RWPE1 (cell line): Measurements from ENCODE around the gene CLEC3B.

Experiments
- CTCF ChIA-PET: fragments of 350-600 bp; sonication (Branson Sonifier 250); formaldehyde crosslinking; extraction: SDS; loops from one replicate; lab custom pipeline; 2021; lab: Yijun Ruan, JAX
- POLR2A ChIA-PET: fragments of 400-600 bp; formaldehyde crosslinking; extraction: SDS; loops from one replicate; lab custom pipeline; 2020; ENCODE audit warnings: antibody characterized with exemption; ENCODE audit not compliant: low non-redundant PET; lab: Yijun Ruan, JAX
- DNase-seq: peaks from one replicate; pipeline ENCODE4 v3.0.0; 2012; ENCODE audit warnings: low spot score
- H3K27ac ChIP-seq: fragments of 450-650 bp; 2 replicates; pipeline ENCODE4 v1.5.1; 2017
- CTCF ChIP-seq: fragments of 450-650 bp; conservative IDR thresholded peaks from 2 replicates; pipeline ENCODE4 v1.5.1; 2017; ENCODE audit warnings: low read depth, mild to moderate bottlenecking

CLEC3B gene

GRCh38 chr3:45084361-45084760 lies 58.3 kb downstream of the CLEC3B start:
- H3K27ac ChIP-seq: peak overlapping the region; percentile 49; the same call in 1 of the 2 replicates
- CTCF ChIA-PET: interaction anchor here (1.0 kb wide), 1 partner anchor 126 kb away, joined by 3 read pairs; no protein-coding TSS in a partner anchor
- POLR2A ChIA-PET: interaction anchor here (0.6 kb wide), 1 partner anchor 15 kb away, joined by 4 read pairs; no protein-coding TSS in a partner anchor
- no peak for DNase-seq
- no peak for TF ChIP-seq CTCF

- POLR2A ChIA-PET: no interaction called here
- CTCF ChIA-PET: interaction anchor here (1.0 kb wide), 1 partner anchor 125 kb away, joined by 3 read pairs; no protein-coding TSS in a partner anchor
- H3K27ac ChIP-seq: no peak overlapping the region
- TF ChIP-seq CTCF: no peak
- DNase-seq: no peak
Measured at GRCh38 chr3:45084820-45085816, 59.0 kb downstream of the CLEC3B start.
